NCI-H524 treated with DMSO at 0.1 percent for 48 hours (cell line): Measurements from ENCODE around the gene XAB2.

Experiments
- DNase-seq: peaks from one replicate; lab custom pipeline; 2025; lab: John Stamatoyannopoulos, UW

The XAB2 gene

GRCh38 chr19:7575434-7576040 is 53.8 kb downstream of the XAB2 start:
- DNase-seq = no peak

- no peak for DNase-seq
Observed at GRCh38 chr19:7570761-7571160, 58.6 kb downstream of the XAB2 start.
